GM12801 (cell line): ENCODE data around the gene ANK3.

Experiments
- CTCF ChIP-seq: IDR thresholded peaks from one replicate; pipeline ENCODE4 v1.5.1; 2011; ENCODE audit warnings: control low read depth; ENCODE audit not compliant: insufficient read length; ENCODE audit errors: extremely low read depth

The ANK3 gene

GRCh38 chr10:60008816-60009215 lies 380.9 kb downstream of the ANK3 start:
- TF ChIP-seq CTCF = no peak

DNA sequence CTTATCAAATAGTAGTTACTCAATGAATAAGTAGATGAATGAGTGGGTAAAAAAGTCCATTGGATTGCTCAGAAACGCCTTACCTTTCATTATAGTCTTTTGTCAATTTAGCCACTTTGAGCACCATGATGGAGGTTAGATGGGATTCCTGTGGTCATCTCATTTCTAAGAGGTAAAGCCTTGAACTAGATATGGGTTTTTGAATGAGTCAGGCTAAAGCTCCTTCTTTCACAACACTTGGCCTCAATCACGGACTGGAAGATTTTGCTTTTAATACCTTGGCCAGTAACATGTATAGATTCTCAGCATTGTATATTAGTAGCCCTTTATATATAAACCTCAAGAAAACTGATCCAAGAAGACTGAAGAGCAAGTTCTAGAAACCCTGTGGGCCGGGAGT lies 383.6 kb downstream of the ANK3 start:
- TF ChIP-seq CTCF = no peak

DNA sequence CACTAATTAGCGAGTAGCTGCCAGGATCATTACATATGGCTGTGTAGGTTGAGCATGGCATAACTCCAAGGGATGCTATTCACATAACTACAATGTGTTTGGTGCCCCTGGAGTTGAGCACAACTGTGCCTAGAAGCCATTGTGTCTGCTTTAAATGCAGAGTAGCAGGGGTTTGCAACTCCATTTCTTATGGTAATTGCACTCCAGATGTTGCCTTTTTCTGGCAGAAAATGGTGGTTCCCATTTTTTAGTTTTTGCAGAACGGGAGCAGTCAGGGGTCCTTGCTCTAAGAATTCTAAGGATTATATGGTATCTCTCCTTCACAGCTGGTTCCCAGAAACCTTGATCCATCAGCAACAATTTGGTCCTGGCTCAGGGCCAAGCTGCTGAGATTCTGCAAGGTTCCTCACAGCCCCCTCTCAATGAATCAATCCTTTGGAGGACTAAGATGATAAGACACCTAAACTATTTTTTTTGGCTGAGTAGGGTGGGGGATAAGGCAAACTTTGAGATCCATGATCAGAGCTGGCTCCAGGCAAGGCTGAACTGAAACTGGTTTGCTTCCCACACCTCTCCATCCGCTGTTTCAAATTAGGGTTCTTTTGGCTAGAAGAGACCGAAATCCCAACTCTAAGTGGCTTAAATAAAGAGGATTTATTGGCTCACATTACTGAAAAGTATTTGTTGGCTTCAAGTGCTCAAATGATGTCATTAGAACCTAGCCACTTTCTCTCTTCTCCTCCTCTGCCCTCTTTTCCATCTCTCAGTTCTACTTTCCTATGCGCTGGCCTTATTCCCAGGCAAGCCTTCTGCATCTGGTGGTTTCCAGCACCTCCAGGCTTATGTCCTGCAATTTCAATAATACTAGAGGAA lies 385.8 kb downstream of the ANK3 start:
- no peak for TF ChIP-seq CTCF

DNA sequence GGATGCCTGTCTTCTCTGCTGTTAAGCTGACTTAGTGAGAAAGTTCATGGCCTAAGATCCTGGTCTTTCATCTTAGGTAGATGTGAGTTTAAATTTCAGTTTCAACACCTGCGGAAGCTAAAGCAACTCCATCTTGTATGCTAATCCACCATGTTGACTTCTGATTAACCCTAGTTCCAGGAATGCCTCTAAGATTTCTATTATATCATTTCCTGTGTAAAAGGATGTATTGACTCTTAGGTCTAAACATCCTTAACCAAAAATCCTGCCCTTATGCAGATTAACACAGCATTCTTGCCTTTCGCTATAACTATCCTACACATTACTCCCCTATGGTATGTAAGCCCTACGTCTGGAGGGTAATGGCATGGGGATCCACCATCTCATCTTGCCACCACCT lies 388.9 kb downstream of the ANK3 start:
- TF ChIP-seq CTCF = no peak

- TF ChIP-seq CTCF = no peak
These were observed 391.7 kb downstream of the ANK3 start for GRCh38 chr10:59997827-59998525.

DNA sequence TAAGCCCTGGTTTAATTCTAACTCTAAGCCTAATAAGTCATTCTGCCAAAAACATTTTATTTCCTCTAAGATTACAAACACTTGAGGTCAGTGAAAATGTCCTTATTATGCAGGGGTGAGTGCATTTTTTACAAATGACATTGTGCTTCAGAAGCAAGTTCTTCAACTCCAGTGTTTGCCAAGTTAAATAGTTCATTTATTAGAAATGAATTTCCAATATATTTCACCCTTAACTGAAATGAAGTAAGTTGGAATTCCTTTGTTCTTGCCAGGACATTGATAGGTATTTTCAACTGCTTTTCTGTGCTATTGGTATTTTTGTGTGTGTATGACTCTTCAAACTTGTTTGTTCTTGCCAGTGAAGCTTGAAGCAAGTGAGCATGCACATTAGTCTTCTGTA lies 393.8 kb downstream of the ANK3 start:
- no peak for TF ChIP-seq CTCF

GRCh38 chr10:59993931-59994330 lies 395.7 kb downstream of the ANK3 start:
- no peak for TF ChIP-seq CTCF
